GM12878 (cell line): Measurements from ENCODE around the gene NR2F1. TPM values are rescaled to one million over a fixed set of nuclear protein-coding genes. Genes with fewer than 3 reads are reported as not detected.

ENCODE experiments used
- ATAC-seq: fragments of 200-7000 bp; cut with Tn5 transposase; 3 replicates; pipeline ENCODE4 v1.9.1; 2020; ENCODE audit warnings: mild to moderate bottlenecking, moderate library complexity
- BruUV-seq: library from RNA; stranded (reverse); fragments of 400-500 nt; replicated peaks from 2 replicates; lab custom pipeline; 2021; lab: Mats Ljungman, UMichigan
- CTCF ChIA-PET: fragments of 300-600 bp; sonication (Branson Sonifier 250); formaldehyde crosslinking; extraction: SDS; loops from one replicate; lab custom pipeline; 2021; ENCODE audit warnings: inconsistent platforms; lab: Yijun Ruan, JAX
- POLR2A ChIA-PET: fragments of 350-600 bp; formaldehyde crosslinking; extraction: SDS; loops from one replicate; lab custom pipeline; 2021; ENCODE audit warnings: inconsistent platforms; lab: Charles Lee
- RAD21 ChIA-PET: fragments of 300-600 bp; sonication (Branson Sonifier 250); formaldehyde crosslinking; loops from one replicate; lab custom pipeline; 2023; ENCODE audit warnings: antibody characterized with exemption; ENCODE audit not compliant: unreplicated experiment; lab: Charles Lee
- SMC1A ChIA-PET: fragments of 300-600 bp; sonication (Branson Sonifier 250); formaldehyde crosslinking; loops from one replicate; lab custom pipeline; 2023; ENCODE audit not compliant: unreplicated experiment, uncharacterized antibody; lab: Charles Lee
- DNase-seq: peaks from one replicate; pipeline ENCODE4 v3.0.0-alpha.2; 2011; ENCODE audit warnings: low read depth, low spot score
- FAIRE-seq: peaks from 3 replicates; lab custom pipeline; 2011; peaks lifted over from hg19 to GRCh38; lab: Jason Lieb, UNC
- H2AFZ ChIP-seq: 2 replicates; pipeline ENCODE4 v1.6.0; 2011; ENCODE audit warnings: low read depth, low read length, control low read depth; ENCODE audit not compliant: control insufficient read depth
- H3K27ac ChIP-seq: 2 replicates; pipeline ENCODE4 v1.5.1; 2011; ENCODE audit warnings: control low read depth; ENCODE audit not compliant: control insufficient read depth, insufficient read depth
- H3K27me3 ChIP-seq, 2 experiments: replicated peaks in 1 of 2; 2 replicates each; pipeline versions ENCODE4 v1.6.0 to v1.6.1; 2011; ENCODE audit warnings: low read length in 1 of 2; ENCODE audit not compliant: control insufficient read depth in 2 of 2, insufficient read depth in 2 of 2
- H3K36me3 ChIP-seq, 2 experiments: 2 replicates each; pipeline ENCODE4 v1.5.1; 2011; ENCODE audit warnings: low read length in 1 of 2; ENCODE audit not compliant: control insufficient read depth in 2 of 2, insufficient read depth in 2 of 2
- H3K4me1 ChIP-seq: 2 replicates; pipeline ENCODE4 v1.6.1; 2011; ENCODE audit warnings: mild to moderate bottlenecking, low read length, moderate library complexity, mixed read lengths; ENCODE audit not compliant: control insufficient read depth, insufficient read depth
- H3K4me2 ChIP-seq: 2 replicates; pipeline ENCODE4 v1.6.0; 2011; ENCODE audit warnings: control low read depth; ENCODE audit not compliant: control insufficient read depth, insufficient read depth
- H3K4me3 ChIP-seq: fragments of 200-600 bp; sonication (generic); 2 replicates; pipeline ENCODE4 v1.5.1; 2016
- H3K79me2 ChIP-seq: 2 replicates; pipeline ENCODE4 v1.6.0; 2011; ENCODE audit warnings: low read length; ENCODE audit not compliant: control insufficient read depth, insufficient read depth
- H3K9ac ChIP-seq: 2 replicates; pipeline ENCODE4 v1.8.0; 2011; ENCODE audit warnings: low read length, control low read depth, mixed read lengths; ENCODE audit not compliant: control insufficient read depth, insufficient read depth
- H3K9me3 ChIP-seq: replicated peaks from 3 replicates; pipeline ENCODE4 v1.5.1; 2011; ENCODE audit warnings: mild to moderate bottlenecking, low read length; ENCODE audit not compliant: control insufficient read depth, insufficient read depth
- H4K20me1 ChIP-seq: 2 replicates; pipeline ENCODE4 v1.6.0; 2011; ENCODE audit not compliant: control insufficient read depth, insufficient read depth
- CTCF ChIP-seq, 3 experiments: IDR thresholded peaks in 2 of 3; conservative IDR thresholded peaks in 1 of 3; 2 replicates each; pipeline ENCODE4 v1.5.1; 2011; ENCODE audit warnings: low read depth in 3 of 3, low read length in 3 of 3, mild to moderate bottlenecking in 3 of 3, control low read depth in 2 of 3, moderate library complexity in 2 of 3, inconsistent platforms in 1 of 3, mixed read lengths in 1 of 3; ENCODE audit not compliant: control insufficient read depth in 2 of 3, insufficient read depth in 1 of 3; ENCODE audit errors: extremely low read depth in 1 of 3
- EZH2 ChIP-seq: IDR thresholded peaks from 2 replicates; pipeline ENCODE4 v1.6.1; 2012; ENCODE audit warnings: low read depth, mild to moderate bottlenecking, control low read depth, inconsistent platforms, low read length, borderline replicate concordance; ENCODE audit not compliant: control insufficient read depth
- NFXL1 ChIP-seq: fragments of 450-650 bp; IDR thresholded peaks from 2 replicates; pipeline ENCODE4 v1.6.1; 2017; ENCODE audit warnings: antibody characterized with exemption, mild to moderate bottlenecking, borderline replicate concordance
- RAD21 ChIP-seq: IDR thresholded peaks from 2 replicates; pipeline ENCODE4 v1.6.1; 2011; ENCODE audit warnings: mild to moderate bottlenecking, low read depth, low read length, moderate library complexity; ENCODE audit not compliant: insufficient read depth
- SMC3 ChIP-seq: IDR thresholded peaks from 2 replicates; pipeline ENCODE4 v1.6.1; 2011; ENCODE audit warnings: low read length, improper control_type of control experiment, borderline replicate concordance
- SPI1 ChIP-seq: IDR thresholded peaks from 2 replicates; pipeline ENCODE4 v1.6.1; 2011; ENCODE audit warnings: low read depth, mild to moderate bottlenecking, low read length, moderate library complexity, borderline replicate concordance; ENCODE audit not compliant: insufficient read depth
- SRF ChIP-seq, 2 experiments: IDR thresholded peaks; 2 replicates each; pipeline ENCODE4 v1.6.1; 2011; ENCODE audit warnings: low read depth in 2 of 2, low read length in 2 of 2, mild to moderate bottlenecking in 1 of 2, moderate library complexity in 1 of 2
- ZBTB33 ChIP-seq: fragments of 450-650 bp; IDR thresholded peaks from 2 replicates; pipeline ENCODE4 v1.6.1; 2017; ENCODE audit warnings: mild to moderate bottlenecking
- WGBS: methylation state at CpG from one replicate; pipeline ENCODE4 v1.1.6; 2016; ENCODE audit warnings: low lambda C conversion rate; ENCODE audit not compliant: insufficient replicate concordance, insufficient coverage; ENCODE audit errors: missing lambda C conversion rate; 5-methylcytosine and 5-hydroxymethylcytosine counted together
- in situ Hi-C: fragments of 300-500 bp; cut with MboI; formaldehyde crosslinking; loops from 9 replicates; pipeline ENCODE4 v1.14.3; 2018; ENCODE audit warnings: mixed read lengths
- intact Hi-C: fragments of 100-400 bp; cut with micrococcal nuclease; formaldehyde crosslinking; loops from one replicate; pipeline ENCODE4 v1.14.2; 2022; ENCODE audit not compliant: unreplicated experiment
- polyA plus RNA-seq, 11 experiments: library from polyadenylated mRNA; depleted of rRNA in 4 of 11; unstranded in 6 of 11; stranded (reverse) in 5 of 11; fragments of >200 nt; fragmentation: Nextera tagmentation in 4 of 11; fragmentation: Illumina TruSeq in 1 of 11; extraction: Ambion mirVana in 4 of 11; extraction: Trizol in 1 of 11; gene quantifications; 1 replicate in 1 of 11; 2 replicates in 10 of 11; pipeline versions ENCODE4 v1.2.1 to v1.2.3, GENCODE V29; 2011 to 2016; ENCODE audit warnings: inconsistent platforms in 2 of 11, missing spikeins in 2 of 11, low read depth in 1 of 11
- total RNA-seq, 4 experiments: library from RNA; depleted of rRNA in 3 of 4; stranded (reverse); fragments of >200 nt in 3 of 4; fragmentation: Illumina TruSeq in 1 of 4; extraction: Trizol in 1 of 4; gene quantifications; 2 replicates each; pipeline versions ENCODE4 v1.2.1 to v1.2.3, GENCODE V29; 2013 to 2021

Gene NR2F1
- total and polyA plus RNA-seq, 10 of the 15 experiments (the other 5 are each of a cell fraction or from before 2014, with no cell fraction given): 0.04 to 0.79 (median 0.36) TPM; not detected in 7

- Histone ChIP-seq H2AFZ (no peak overlapping the region), H3K4me2 (peak overlapping the region; percentile 6; the same call in 1 of the 2 replicates), H4K20me1 (no peaks in the 10 kb centered on the region), H3K4me1 (0 out of 2 replicates have a peak, but pooled peaks cover 3% of the 10 kb centered on the region), H3K79me2 (no peaks in the 10 kb centered on the region), H3K27me3 (peaks cover 3 to 39% of the 10 kb centered on the region in 2 experiments), H3K4me3 (no peak overlapping the region), H3K9me3 (no peaks in the 10 kb centered on the region), H3K27ac (no peak overlapping the region), H3K36me3 (no peaks in the 10 kb centered on the region), H3K9ac (no peak overlapping the region)
- ChIA-PET SMC1A (interaction anchor here (0.6 to 3.3 kb wide), 17 partner anchors 12 to 336 kb away, joined by 3 to 55 read pairs (median 4); partner anchors contain the start of gene NR2F1), CTCF (interaction anchor here (0.6 to 3.6 kb wide), 21 partner anchors 9 to 1130 kb away, joined by 3 to 95 read pairs (median 4); partner anchors contain the start of genes NR2F1 and NR2F1-AS1), POLR2A (no interaction called here), RAD21 (interaction anchor here (0.8 to 3.1 kb wide), 6 partner anchors 9 to 198 kb away, joined by 3 to 41 read pairs (median 5); no protein-coding TSS in a partner anchor)
- FAIRE-seq (peak; percentile 74), ATAC-seq (peak; percentile 93), DNase-seq (no peak)
- WGBS: 25% methylated on average over 19 of the region's 19 CpGs
- BruUV-seq: no TSS peak
- intact Hi-C loops: loop anchor here (1.0 to 5.0 kb wide), 2 partner anchors 194 to 305 kb away; no protein-coding TSS in a partner anchor
- in situ Hi-C loops: no loop called here
- TF ChIP-seq SPI1 (no peak), RAD21 (peak; percentile 83), CTCF (IDR thresholded peaks at IDR 0.05 in 2 of 3, conservative IDR thresholded peaks at IDR 0.05 in 1 of 3; ENCODE audit: control insufficient read depth in 2 of 3, extremely low read depth in 1 of 3, insufficient read depth in 1 of 3, low read depth in 3 of 3, low read length in 3 of 3) (peak; percentile 54 to 70 (median 69)), NFXL1 (no peak), ZBTB33 (no peak), SRF (IDR thresholded peaks at IDR 0.05; ENCODE audit: low read depth in 2 of 2, low read length in 2 of 2) (no peak), EZH2 (peak; percentile 95; the same call in 1 of the 2 replicates), SMC3 (peak; percentile 67; the same call in 1 of the 2 replicates)
Observed at GRCh38 chr5:93607367-93608258, 24.6 kb downstream of the NR2F1 start.
